Peyer's patch (tissue), 4 donors: ENCODE results near the gene EIF2S3B.

Source experiments
- CTCF ChIP-seq, 6 experiments: fragments of 450-650 bp in 4 of 6; fragments of 200-600 bp in 2 of 6; sonication (generic) in 1 of 6; IDR thresholded peaks; one replicate each; pipeline ENCODE4 v1.5.1; 2017 to 2019; ENCODE audit warnings: antibody characterized with exemption in 6 of 6, mild to moderate bottlenecking in 3 of 6, moderate library complexity in 1 of 6
- POLR2A ChIP-seq, 2 donors: fragments of 450-650 bp; IDR thresholded peaks; one replicate each; pipeline ENCODE4 v1.5.1; 2017; ENCODE audit warnings: antibody characterized with exemption in 2 of 2, mild to moderate bottlenecking in 2 of 2, moderate library complexity in 2 of 2

- TF ChIP-seq POLR2A (IDR thresholded peaks at IDR 0.05) (no peak), CTCF (IDR thresholded peaks at IDR 0.05) (no peak)
Observed at GRCh38 chr12:10457760-10458159, 47.9 kb upstream of the EIF2S3B start.
